Measurements from ENCODE around the gene GINS2.

Gene GINS2

DNA sequence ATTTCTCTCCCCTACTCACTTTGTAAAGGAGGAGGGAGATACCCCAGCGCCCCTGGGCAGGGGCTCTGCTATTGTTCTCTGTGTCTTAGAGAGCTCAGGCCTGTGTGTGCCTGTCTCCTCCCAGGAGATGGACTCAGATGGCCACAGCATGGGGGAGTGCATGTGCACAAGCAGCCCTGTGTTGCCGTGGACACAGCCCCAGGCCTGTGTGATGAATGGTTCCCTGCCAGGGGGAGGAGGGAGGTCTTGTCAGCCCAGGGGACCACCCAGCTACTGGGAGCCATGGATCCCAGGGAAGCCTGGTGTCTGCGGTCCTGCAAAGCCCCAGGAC is 26.3 kb downstream of the GINS2 start:
- in situ Hi-C loops (cut with HindIII; ENCODE audit: low sequenced_read_pairs) = no loop called here
- no peak for DNase-seq (ENCODE audit: low read depth, low spot score)
- TF ChIP-seq CTCF (IDR thresholded peaks at IDR 0.05; ENCODE audit: low read depth, low read length) = no peak
- no peak overlapping the region for H3K4me3 ChIP-seq (ENCODE audit: low read depth, low read length)

- no peak for TF ChIP-seq CTCF (IDR thresholded peaks at IDR 0.05; ENCODE audit: low read depth, low read length)
- no peak for DNase-seq (ENCODE audit: low read depth, low spot score)
- no peak overlapping the region for H3K4me3 ChIP-seq (ENCODE audit: low read depth, low read length)
- in situ Hi-C loops (cut with HindIII; ENCODE audit: low sequenced_read_pairs) = no loop called here
Measured at GRCh38 chr16:85661740-85662481, 26.8 kb downstream of the GINS2 start.

- in situ Hi-C loops (cut with HindIII; ENCODE audit: low sequenced_read_pairs) = no loop called here
- DNase-seq (ENCODE audit: low read depth, low spot score) = no peak
- TF ChIP-seq CTCF (IDR thresholded peaks at IDR 0.05; ENCODE audit: low read depth, low read length) = no peak
- H3K4me3 ChIP-seq (ENCODE audit: low read depth, low read length) = no peak overlapping the region
Measured at GRCh38 chr16:85660843-85661739, 27.7 kb downstream of the GINS2 start.

GRCh38 chr16:85659805-85660511 is 28.8 kb downstream of the GINS2 start:
- in situ Hi-C loops (cut with HindIII; ENCODE audit: low sequenced_read_pairs) = no loop called here

GRCh38 chr16:85659336-85659735 is 29.4 kb downstream of the GINS2 start:
- in situ Hi-C loops (cut with HindIII; ENCODE audit: low sequenced_read_pairs) = no loop called here
- TF ChIP-seq CTCF (IDR thresholded peaks at IDR 0.05; ENCODE audit: low read depth, low read length) = no peak
- H3K4me3 ChIP-seq (ENCODE audit: low read depth, low read length) = no peak overlapping the region
- DNase-seq (ENCODE audit: low read depth, low spot score) = no peak

More at GRCh38 chr16:85659805-85660511, 28.8 kb downstream of the GINS2 start:
- peak; percentile 99 for TF ChIP-seq CTCF (IDR thresholded peaks at IDR 0.05; ENCODE audit: low read depth, low read length)
- no peak overlapping the region for H3K4me3 ChIP-seq (ENCODE audit: low read depth, low read length)
- peak; percentile 50 for DNase-seq (ENCODE audit: low read depth, low spot score)

GRCh38 chr16:85658504-85659326 is 30.0 kb downstream of the GINS2 start:
- in situ Hi-C loops (cut with HindIII; ENCODE audit: low sequenced_read_pairs) = no loop called here
- TF ChIP-seq CTCF (IDR thresholded peaks at IDR 0.05; ENCODE audit: low read depth, low read length) = no peak
- no peak for DNase-seq (ENCODE audit: low read depth, low spot score)
- H3K4me3 ChIP-seq (ENCODE audit: low read depth, low read length) = no peak overlapping the region

All from astrocyte of the spinal cord (primary cell).